GM21526 (cell line): ENCODE measurements around the gene ZNF318.
A peak's percentile ranks its signal among the peaks of the same experiment; 100 is the strongest.
"Not testable (repeated sequence)": the region's sequence is repeated elsewhere in the genome, so short reads cannot be mapped to it uniquely, and the experiment has no call there.

Experiments used
- ATAC-seq: cut with Tn5 transposase; IDR thresholded peaks from one replicate; pipeline ENCODE4 v1.9.1; 2021; ENCODE audit warnings: moderate library complexity; ENCODE audit not compliant: unreplicated experiment, low FRiP score

Gene ZNF318, protein sequence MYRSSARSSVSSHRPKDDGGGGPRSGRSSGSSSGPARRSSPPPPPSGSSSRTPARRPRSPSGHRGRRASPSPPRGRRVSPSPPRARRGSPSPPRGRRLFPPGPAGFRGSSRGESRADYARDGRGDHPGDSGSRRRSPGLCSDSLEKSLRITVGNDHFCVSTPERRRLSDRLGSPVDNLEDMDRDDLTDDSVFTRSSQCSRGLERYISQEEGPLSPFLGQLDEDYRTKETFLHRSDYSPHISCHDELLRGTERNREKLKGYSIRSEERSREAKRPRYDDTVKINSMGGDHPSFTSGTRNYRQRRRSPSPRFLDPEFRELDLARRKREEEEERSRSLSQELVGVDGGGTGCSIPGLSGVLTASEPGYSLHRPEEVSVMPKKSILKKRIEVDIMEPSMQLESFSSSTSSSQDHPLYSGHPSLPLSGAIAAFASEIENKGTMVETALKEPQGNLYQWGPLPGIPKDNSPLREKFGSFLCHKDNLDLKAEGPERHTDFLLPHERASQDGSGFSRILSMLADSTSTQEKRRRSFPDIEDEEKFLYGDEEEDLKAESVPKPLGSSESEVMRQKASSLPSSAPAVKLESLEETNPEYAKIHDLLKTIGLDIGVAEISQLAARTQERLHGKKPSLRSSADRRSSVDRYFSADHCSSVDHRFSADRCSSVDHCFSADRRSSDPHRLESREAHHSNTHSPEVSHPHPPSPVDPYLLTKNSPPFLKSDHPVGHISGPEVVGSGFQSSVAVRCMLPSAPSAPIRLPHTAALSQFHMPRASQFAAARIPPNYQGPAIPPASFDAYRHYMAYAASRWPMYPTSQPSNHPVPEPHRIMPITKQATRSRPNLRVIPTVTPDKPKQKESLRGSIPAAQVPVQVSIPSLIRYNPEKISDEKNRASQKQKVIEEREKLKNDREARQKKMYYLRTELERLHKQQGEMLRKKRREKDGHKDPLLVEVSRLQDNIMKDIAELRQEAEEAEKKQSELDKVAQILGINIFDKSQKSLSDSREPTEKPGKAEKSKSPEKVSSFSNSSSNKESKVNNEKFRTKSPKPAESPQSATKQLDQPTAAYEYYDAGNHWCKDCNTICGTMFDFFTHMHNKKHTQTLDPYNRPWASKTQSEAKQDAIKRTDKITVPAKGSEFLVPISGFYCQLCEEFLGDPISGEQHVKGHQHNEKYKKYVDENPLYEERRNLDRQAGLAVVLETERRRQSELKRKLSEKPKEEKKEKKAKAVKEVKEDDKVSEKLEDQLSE (N-terminal part only)

DNA sequence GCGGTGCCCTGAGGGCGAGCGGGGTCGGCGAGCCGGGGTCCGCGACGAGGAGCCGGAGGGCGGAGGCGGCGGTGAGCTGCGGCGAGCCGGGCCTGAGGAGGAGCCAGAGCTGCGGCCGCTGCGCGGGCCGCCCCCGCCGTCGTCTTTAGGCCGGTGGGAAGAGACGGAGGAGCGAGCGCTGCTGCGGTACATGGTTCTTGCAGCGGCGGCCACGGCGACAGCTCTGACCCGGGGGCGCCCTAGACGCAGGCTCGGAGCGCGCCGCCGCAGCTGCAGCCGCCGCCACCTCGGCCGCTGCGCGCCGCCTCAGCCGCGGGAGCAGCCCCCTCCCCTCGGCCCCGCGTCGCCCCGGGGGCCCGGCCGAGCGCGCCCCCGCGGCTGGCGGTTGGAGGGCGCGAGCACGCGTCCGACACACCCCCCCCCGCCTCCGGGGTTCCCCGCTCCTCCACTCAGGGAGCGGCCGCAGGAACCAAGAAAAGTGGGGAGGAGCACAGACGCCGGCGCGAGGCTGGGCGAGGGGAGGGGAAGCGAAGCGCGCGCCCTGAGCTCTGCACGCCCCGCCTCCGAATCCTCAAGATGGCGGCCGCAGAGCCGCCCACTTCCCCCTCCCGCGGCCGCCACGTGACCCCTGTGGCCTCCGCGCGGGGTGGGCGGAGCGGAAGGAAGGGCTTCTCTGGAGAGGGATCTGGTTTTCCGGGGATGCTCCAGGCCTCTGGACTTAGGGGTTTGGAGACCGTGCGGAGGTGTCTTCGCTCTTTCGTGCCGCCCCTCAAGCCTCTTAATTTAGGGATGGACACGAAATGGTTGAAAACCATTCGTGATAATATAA lies at the start of gene ZNF318:
TSS of gene ZNF318 (minus strand) at position 474 of the 829 bp plus-strand sequence. CDS start at position 192, 282 bp downstream.
- peak; percentile 76 for ATAC-seq

DNA sequence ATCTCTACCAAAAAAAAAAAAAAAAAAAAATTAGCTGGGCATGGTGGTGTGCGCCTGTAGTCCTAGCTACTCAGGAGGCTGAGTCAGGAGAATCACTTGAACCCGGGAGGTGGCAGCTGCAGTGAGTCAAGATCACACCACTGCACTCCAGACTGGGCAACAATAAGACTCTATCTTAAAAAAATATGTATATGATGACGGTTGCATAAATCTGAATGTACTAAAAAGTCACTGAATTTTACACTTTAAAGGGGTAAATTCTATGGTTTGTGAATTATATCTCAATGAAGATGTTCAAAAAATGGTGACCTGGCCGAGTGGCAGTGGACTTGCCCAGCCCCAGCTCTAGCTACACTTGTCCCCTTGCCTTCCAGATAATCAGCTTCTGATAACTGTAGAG lies 47.5 kb upstream of the ZNF318 start:
- no peak for ATAC-seq

DNA sequence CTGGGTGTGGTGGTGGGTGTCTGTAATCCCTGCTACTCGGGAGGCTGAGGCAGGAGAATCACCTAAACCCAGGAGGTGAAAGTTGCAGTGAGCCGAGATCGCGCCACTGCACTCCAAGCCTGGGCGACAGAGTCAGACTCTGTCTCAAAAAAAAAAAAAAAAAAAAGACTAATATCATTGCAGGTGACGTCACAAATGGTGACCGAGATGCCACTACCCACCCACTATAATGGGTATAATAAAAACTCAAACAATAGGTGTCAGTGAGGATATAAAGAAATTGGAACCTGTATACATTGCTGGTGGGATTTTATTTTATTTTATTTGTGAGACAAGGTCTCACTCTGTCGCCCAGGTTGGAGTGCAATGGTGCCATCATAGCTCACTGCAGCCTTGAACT lies 45.8 kb upstream of the ZNF318 start:
- not testable (repeated sequence) for ATAC-seq

GRCh38 chr6:43413002-43413401 lies 43.6 kb upstream of the ZNF318 start:
- ATAC-seq: no peak

- ATAC-seq: no peak
Observed at GRCh38 chr6:43412541-43412940, 43.1 kb upstream of the ZNF318 start.

GRCh38 chr6:43410776-43411175 lies 41.3 kb upstream of the ZNF318 start:
- not testable (repeated sequence) for ATAC-seq

DNA sequence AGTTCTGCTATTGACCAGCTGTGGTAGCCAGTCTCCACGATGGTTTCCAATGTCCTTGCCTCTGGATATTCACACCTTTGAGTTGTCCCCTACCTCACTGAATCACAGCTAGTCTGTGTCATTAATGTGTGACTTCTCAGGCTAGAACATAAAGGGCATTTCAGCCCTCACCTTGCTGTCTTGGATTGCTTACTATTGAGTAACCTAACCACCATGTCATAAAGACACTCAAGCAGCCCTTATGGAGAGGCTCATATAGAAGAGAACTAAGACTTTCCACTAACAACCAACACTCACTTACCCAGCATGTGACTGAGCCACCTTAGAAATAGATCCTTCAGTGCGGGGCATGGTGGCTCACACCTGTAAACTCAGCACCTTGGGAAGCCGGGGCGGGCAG lies 38.8 kb upstream of the ZNF318 start:
- ATAC-seq: no peak

- ATAC-seq: no peak
Observed at GRCh38 chr6:43407296-43407695, 37.8 kb upstream of the ZNF318 start.

DNA sequence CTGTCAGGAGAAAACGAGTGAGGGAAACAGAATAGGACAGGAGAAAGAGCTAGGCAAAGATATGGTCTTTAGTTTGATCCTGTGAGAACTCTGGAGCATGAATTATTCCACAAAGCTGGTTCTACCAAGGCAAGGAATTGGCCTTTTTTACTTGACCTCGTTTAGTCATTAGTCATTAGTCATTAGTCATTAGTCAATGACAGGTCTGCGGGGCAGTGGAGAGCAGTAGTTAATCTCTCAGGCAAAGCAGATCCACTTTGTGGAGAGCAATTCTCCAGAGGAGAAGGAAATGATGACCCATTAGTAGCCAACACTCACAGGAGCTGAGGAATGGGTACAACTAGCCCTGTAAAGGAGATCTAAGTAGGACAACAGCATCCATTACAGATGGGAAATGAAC lies 35.9 kb upstream of the ZNF318 start:
- ATAC-seq: no peak

GRCh38 chr6:43402820-43403219 lies 33.4 kb upstream of the ZNF318 start:
- ATAC-seq: no peak

GRCh38 chr6:43401730-43402129 lies 32.3 kb upstream of the ZNF318 start:
- no peak for ATAC-seq

DNA sequence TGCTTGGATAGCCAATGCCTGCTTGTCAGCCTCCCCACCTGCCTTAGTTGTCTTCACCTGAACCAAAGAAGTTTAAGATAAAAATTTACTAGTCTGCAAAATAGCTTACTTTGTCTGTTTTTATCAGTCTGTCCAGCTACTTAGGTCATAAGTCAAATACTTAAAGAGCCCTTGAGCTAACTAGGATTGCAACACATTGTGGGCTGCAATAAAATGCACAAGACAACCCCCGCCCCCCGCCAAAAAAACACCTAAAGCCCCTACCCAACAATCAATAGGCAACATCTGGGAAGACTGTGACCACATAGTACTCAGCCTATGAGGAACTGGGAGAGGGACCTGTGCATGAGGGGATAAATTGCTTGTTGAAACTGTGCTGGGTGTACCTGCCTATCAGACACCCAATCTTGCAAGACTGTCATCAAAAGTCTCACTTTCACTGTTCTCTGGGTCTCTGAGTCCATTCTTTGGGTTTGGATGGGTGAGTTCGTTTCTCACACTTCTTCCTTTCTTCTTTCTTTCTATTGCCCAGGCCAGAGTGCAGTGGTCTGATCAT lies 30.6 kb upstream of the ZNF318 start:
- no peak for ATAC-seq

- no peak for ATAC-seq
Observed at GRCh38 chr6:43396408-43397149, 27.1 kb upstream of the ZNF318 start.

- no peak for ATAC-seq
Observed at GRCh38 chr6:43395776-43396175, 26.3 kb upstream of the ZNF318 start.

- no peak for ATAC-seq
Observed at GRCh38 chr6:43394982-43395381, 25.5 kb upstream of the ZNF318 start.

GRCh38 chr6:43393602-43394001 lies 24.2 kb upstream of the ZNF318 start:
- ATAC-seq: no peak

DNA sequence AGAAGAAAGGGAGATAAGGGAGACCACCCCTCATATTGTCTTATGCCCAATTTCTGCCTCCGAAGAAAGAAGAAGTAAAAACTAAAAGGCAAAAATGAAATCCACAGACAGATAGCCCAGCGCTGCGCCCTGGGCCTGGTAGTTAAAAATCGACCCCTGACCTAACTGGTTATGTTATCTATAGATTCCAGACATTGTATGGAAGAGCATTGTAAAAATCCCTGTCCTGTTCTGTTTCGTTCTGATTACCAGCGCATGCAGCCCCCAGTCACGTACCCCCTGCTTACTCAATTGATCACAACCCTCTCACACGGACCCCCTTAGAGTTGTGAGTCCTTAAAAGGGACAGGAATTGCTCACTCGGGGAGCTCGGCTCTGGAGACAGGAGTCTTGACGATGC lies 23.7 kb upstream of the ZNF318 start:
- not testable (repeated sequence) for ATAC-seq

GRCh38 chr6:43391440-43392031 lies 22.1 kb upstream of the ZNF318 start:
- ATAC-seq: no peak
